ENCODE measurements around the gene HLA-DQA1.

DNA sequence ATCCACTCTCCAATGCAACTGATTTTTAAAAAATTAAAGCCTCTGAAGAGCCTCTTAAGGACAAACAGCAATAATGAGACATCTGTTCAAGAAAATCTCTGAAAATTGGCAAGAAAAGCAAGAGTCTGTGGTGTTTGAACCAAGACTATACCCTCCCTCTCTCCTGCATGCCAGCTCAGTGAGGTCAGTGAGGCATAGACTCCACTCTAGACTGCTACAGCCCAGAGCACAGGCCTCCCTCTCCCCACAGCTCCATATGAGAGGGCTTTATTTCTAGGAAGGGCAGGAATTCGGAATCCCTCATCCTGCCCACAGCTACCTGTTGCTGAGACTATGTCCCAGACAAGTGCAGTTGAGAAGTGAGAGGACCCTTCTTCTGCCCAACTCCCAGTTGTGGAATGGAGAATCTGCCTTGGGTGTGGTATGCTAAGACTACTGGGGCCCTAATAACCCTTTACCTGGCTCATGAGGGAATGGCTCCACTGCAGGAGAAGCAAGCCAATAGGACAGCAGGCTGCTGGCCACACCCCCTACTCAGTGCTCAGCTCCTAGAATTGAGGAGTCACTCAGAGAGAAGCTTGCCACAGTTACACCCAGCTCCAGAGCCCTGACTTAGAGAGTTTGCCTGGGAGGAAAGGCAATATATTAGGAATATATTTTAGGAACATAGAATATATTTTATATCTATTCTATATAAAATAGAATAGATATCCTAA, 22.7 kb upstream of the HLA-DQA1 start:
- TF ChIP-seq, protein P1, sequence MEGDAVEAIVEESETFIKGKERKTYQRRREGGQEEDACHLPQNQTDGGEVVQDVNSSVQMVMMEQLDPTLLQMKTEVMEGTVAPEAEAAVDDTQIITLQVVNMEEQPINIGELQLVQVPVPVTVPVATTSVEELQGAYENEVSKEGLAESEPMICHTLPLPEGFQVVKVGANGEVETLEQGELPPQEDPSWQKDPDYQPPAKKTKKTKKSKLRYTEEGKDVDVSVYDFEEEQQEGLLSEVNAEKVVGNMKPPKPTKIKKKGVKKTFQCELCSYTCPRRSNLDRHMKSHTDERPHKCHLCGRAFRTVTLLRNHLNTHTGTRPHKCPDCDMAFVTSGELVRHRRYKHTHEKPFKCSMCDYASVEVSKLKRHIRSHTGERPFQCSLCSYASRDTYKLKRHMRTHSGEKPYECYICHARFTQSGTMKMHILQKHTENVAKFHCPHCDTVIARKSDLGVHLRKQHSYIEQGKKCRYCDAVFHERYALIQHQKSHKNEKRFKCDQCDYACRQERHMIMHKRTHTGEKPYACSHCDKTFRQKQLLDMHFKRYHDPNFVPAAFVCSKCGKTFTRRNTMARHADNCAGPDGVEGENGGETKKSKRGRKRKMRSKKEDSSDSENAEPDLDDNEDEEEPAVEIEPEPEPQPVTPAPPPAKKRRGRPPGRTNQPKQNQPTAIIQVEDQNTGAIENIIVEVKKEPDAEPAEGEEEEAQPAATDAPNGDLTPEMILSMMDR (IDR thresholded peaks at IDR 0.05): no peak
- no peak for TF ChIP-seq EP300 (IDR thresholded peaks at IDR 0.05)
- TF ChIP-seq POLR2AphosphoS5 (IDR thresholded peaks at IDR 0.05): no peak
- TF ChIP-seq POLR2A (IDR thresholded peaks at IDR 0.05): no peak

All from stomach (tissue), 4 donors.